Fibroblast of lung (primary cell): Measurements from ENCODE around the gene TMPRSS7. TPM values are rescaled to one million over a fixed set of nuclear protein-coding genes. Genes with fewer than 3 reads are reported as not detected.

Experiments used
- DNase-seq, 2 donors: peaks; one replicate each; pipeline versions ENCODE4 v3.0.0 to v3.0.0-alpha.2; 2010; ENCODE audit warnings: low read depth in 2 of 2
- H2AFZ ChIP-seq: 2 replicates; pipeline ENCODE4 v1.5.1; 2012; ENCODE audit warnings: low read length, control low read depth, inconsistent platforms
- H3K27ac ChIP-seq: 2 replicates; pipeline ENCODE4 v1.5.1; 2011; ENCODE audit warnings: low read length, control low read depth; ENCODE audit not compliant: insufficient read depth
- H3K27me3 ChIP-seq: 2 replicates; pipeline ENCODE4 v1.5.1; 2011; ENCODE audit warnings: mild to moderate bottlenecking, low read length; ENCODE audit not compliant: control insufficient read depth, insufficient read depth
- H3K36me3 ChIP-seq: 2 replicates; pipeline ENCODE4 v1.5.1; 2011; ENCODE audit warnings: low read length; ENCODE audit not compliant: control insufficient read depth, insufficient read depth
- H3K4me1 ChIP-seq: 2 replicates; pipeline ENCODE4 v1.5.1; 2011; ENCODE audit warnings: low read length; ENCODE audit not compliant: control insufficient read depth, insufficient read depth; ENCODE audit errors: extremely low read depth
- H3K4me2 ChIP-seq: 2 replicates; pipeline ENCODE4 v1.5.1; 2011; ENCODE audit warnings: low read length, control low read depth; ENCODE audit not compliant: insufficient read depth; ENCODE audit errors: extremely low read depth
- H3K4me3 ChIP-seq, 4 experiments: fragments of 200-600 bp in 1 of 4; sonication (generic) in 1 of 4; replicated peaks in 1 of 4; 2 replicates each; pipeline ENCODE4 v1.5.1; 2011 to 2016; ENCODE audit warnings: low read length in 4 of 4, low read depth in 3 of 4, mild to moderate bottlenecking in 3 of 4, control low read depth in 2 of 4, inconsistent platforms in 1 of 4, mixed read lengths in 1 of 4; ENCODE audit not compliant: insufficient read depth in 1 of 4; ENCODE audit errors: control extremely low read depth in 1 of 4
- H3K79me2 ChIP-seq: 2 replicates; pipeline ENCODE4 v1.5.1; 2012; ENCODE audit warnings: mild to moderate bottlenecking, low read length, inconsistent platforms; ENCODE audit not compliant: control insufficient read depth, insufficient read depth
- H3K9ac ChIP-seq: 2 replicates; pipeline ENCODE4 v1.5.1; 2011; ENCODE audit warnings: mild to moderate bottlenecking, low read length, control low read depth; ENCODE audit not compliant: insufficient read depth
- H3K9me3 ChIP-seq: 2 replicates; pipeline ENCODE4 v1.5.1; 2012; ENCODE audit warnings: low read depth, low read length; ENCODE audit not compliant: control insufficient read depth, insufficient read depth
- H4K20me1 ChIP-seq: 2 replicates; pipeline ENCODE4 v1.5.1; 2011; ENCODE audit warnings: low read length; ENCODE audit not compliant: control insufficient read depth, insufficient read depth; ENCODE audit errors: extremely low read depth
- EZH2 ChIP-seq: IDR thresholded peaks from 2 replicates; pipeline ENCODE4 v1.5.1; 2012; ENCODE audit warnings: low read length, control low read depth, mild to moderate bottlenecking; ENCODE audit errors: missing control alignments
- polyA plus RNA-seq, 2 donors: library from polyadenylated mRNA; depleted of rRNA in 1 of 2; stranded (reverse) in 1 of 2; unstranded in 1 of 2; fragments of >200 nt; gene quantifications; 2 replicates each; pipeline ENCODE4 v1.2.1, GENCODE V29; 2011 to 2012; ENCODE audit warnings: missing spikeins in 1 of 2
- total RNA-seq: library from RNA; depleted of rRNA; stranded (reverse); fragments of >200 nt; gene quantifications from 2 replicates; pipeline ENCODE4 v1.2.1, GENCODE V29; 2014
- TF ChIP-seq, protein P1 (sequence below), 2 donors: IDR thresholded peaks in 1 of 2; conservative IDR thresholded peaks in 1 of 2; 1 replicate in 1 of 2; 2 replicates in 1 of 2; pipeline ENCODE4 v1.5.1; 2011 to 2012; ENCODE audit warnings: low read length in 2 of 2, control low read depth in 1 of 2, inconsistent platforms in 1 of 2, low read depth in 1 of 2, mild to moderate bottlenecking in 1 of 2

The TMPRSS7 gene
- total and polyA plus RNA-seq, 2 donors (not counting 1 experiment from before 2014, with no cell fraction given) = not detected

DNA sequence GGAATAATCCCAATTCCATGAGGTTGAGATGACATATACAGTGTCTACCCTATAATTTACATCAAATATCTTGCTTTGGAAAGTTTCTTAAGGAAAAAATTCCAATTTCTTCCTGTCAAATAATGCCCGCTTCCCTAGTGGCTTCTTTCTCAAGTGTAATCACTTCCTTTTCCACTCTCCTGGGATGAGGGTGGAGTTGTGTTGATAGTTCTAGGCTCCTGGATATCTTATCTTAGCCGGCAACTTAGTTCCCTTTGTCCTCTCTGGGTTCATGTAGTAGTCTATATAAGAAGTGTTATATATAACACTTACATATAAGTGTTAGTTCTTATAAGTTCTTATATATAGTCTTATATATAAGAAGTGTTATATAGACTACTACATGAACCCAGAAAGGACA lies 24.9 kb upstream of the TMPRSS7 start:
- H3K79me2 ChIP-seq = no peaks in the 10 kb centered on the region
- H3K27ac ChIP-seq = no peak overlapping the region
- no peaks in the 10 kb centered on the region for H3K9me3 ChIP-seq
- DNase-seq = no peak
- H2AFZ ChIP-seq = no peak overlapping the region
- no peak overlapping the region for H3K4me2 ChIP-seq
- no peaks in the 10 kb centered on the region for H3K4me1 ChIP-seq
- H3K9ac ChIP-seq = no peak overlapping the region
- no peaks in the 10 kb centered on the region for H3K27me3 ChIP-seq
- no peaks in the 10 kb centered on the region for H3K36me3 ChIP-seq
- no peak for TF ChIP-seq EZH2
- no peaks in the 10 kb centered on the region for H4K20me1 ChIP-seq
- no peak overlapping the region for H3K4me3 ChIP-seq

DNA sequence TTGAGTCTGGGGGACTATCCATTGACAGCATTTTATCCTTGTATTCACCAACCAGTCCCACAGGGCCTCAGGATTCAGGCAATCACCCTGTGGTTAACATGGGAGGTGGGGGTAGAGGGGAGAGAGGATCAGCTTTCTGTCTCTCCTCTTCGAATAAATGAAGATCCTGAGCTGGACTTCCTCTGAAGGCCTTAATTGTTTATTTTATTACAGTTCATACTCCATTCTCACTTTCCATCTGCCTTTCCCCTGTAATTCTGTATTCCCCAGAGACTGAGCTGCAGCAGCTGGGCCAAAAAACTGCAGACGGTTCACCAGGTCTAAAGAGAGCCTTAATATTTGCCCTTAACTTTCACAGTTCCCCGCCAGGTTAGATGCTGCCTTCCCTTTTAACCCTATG lies 23.9 kb upstream of the TMPRSS7 start:
- peak in 1 of 2 donors; percentile 41 for DNase-seq
- no peaks in the 10 kb centered on the region for H3K4me1 ChIP-seq
- H3K9me3 ChIP-seq = no peaks in the 10 kb centered on the region
- H3K9ac ChIP-seq = no peak overlapping the region
- no peaks in the 10 kb centered on the region for H3K27me3 ChIP-seq
- TF ChIP-seq, protein P1, sequence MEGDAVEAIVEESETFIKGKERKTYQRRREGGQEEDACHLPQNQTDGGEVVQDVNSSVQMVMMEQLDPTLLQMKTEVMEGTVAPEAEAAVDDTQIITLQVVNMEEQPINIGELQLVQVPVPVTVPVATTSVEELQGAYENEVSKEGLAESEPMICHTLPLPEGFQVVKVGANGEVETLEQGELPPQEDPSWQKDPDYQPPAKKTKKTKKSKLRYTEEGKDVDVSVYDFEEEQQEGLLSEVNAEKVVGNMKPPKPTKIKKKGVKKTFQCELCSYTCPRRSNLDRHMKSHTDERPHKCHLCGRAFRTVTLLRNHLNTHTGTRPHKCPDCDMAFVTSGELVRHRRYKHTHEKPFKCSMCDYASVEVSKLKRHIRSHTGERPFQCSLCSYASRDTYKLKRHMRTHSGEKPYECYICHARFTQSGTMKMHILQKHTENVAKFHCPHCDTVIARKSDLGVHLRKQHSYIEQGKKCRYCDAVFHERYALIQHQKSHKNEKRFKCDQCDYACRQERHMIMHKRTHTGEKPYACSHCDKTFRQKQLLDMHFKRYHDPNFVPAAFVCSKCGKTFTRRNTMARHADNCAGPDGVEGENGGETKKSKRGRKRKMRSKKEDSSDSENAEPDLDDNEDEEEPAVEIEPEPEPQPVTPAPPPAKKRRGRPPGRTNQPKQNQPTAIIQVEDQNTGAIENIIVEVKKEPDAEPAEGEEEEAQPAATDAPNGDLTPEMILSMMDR (conservative IDR thresholded peaks at IDR 0.05 in 1 of 2, IDR thresholded peaks at IDR 0.05 in 1 of 2; ENCODE audit: low read depth in 1 of 2, low read length in 2 of 2) = no peak
- TF ChIP-seq EZH2 = no peak
- no peaks in the 10 kb centered on the region for H4K20me1 ChIP-seq
- H3K36me3 ChIP-seq = no peaks in the 10 kb centered on the region
- H2AFZ ChIP-seq = no peak overlapping the region
- no peak overlapping the region for H3K4me2 ChIP-seq
- no peak overlapping the region for H3K4me3 ChIP-seq
- H3K79me2 ChIP-seq = no peaks in the 10 kb centered on the region
- no peak overlapping the region for H3K27ac ChIP-seq

DNA sequence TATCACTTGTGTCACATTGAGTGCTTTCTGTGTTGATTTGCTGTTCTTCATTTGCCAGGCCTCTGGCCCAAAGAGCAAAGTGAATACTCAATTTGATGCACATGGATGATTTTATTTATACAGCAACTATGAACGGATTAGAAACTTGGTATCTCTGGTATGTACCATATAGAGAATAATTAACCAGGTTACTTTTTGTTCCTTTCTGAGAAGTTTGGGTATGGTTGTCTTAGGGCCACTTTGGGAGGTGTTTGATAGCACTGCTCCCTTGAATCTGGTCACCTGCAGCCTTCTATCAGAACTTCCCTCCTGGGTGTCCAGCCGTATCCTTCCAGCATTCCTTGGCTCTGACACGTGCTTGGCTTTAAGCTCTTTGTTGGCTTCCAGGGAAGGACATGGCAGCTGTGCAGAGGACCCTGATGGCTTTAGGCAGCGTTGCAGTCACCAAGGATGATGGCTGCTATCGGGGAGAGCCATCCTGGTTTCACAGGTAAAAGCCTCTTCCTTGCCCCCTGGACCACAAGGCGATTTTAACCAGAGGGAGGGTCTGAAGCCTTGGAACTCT lies 23.1 kb upstream of the TMPRSS7 start:
- Histone ChIP-seq H2AFZ (no peak overlapping the region), H3K27me3 (no peaks in the 10 kb centered on the region), H3K27ac (no peak overlapping the region), H3K79me2 (no peaks in the 10 kb centered on the region), H3K36me3 (no peaks in the 10 kb centered on the region), H3K9me3 (no peaks in the 10 kb centered on the region), H3K4me3 (no peak overlapping the region), H3K9ac (no peak overlapping the region), H3K4me1 (no peaks in the 10 kb centered on the region), H4K20me1 (no peaks in the 10 kb centered on the region), H3K4me2 (no peak overlapping the region)
- DNase-seq = no peak
- TF ChIP-seq, protein P1 (conservative IDR thresholded peaks at IDR 0.05 in 1 of 2, IDR thresholded peaks at IDR 0.05 in 1 of 2; ENCODE audit: low read depth in 1 of 2, low read length in 2 of 2) = no peak
- no peak for TF ChIP-seq EZH2
